Adrenal gland (tissue), 12 donors: ENCODE results near the gene SDK2. TPM values are rescaled to one million over a fixed set of nuclear protein-coding genes. Genes with fewer than 3 reads are reported as not detected.

Source experiments
- DNase-seq, 7 donors: peaks; one replicate each; pipeline ENCODE4 v3.0.0-alpha.2; 2019 to 2020
- H3K27ac ChIP-seq, 5 donors: fragments of 200-600 bp; sonication (generic) in 4 of 5; 1 replicate in 3 of 5; 2 replicates in 2 of 5; pipeline versions ENCODE4 v1.5.1 to v1.8.0; 2016 to 2020; ENCODE audit warnings: mild to moderate bottlenecking in 1 of 5
- H3K27me3 ChIP-seq: fragments of 200-600 bp; 2 replicates; pipeline ENCODE4 v1.8.0; 2021
- H3K36me3 ChIP-seq, 2 donors: fragments of 200-600 bp; replicated peaks in 1 of 2; 1 replicate in 1 of 2; 2 replicates in 1 of 2; pipeline versions ENCODE4 v1.5.1 to v1.8.0; 2018 to 2022
- H3K4me1 ChIP-seq, 2 donors: fragments of 200-600 bp; replicated peaks in 1 of 2; 1 replicate in 1 of 2; 2 replicates in 1 of 2; pipeline versions ENCODE4 v1.5.1 to v1.8.0; 2018 to 2021
- H3K4me3 ChIP-seq, 4 donors: fragments of 200-600 bp; sonication (generic) in 3 of 4; one replicate each; pipeline ENCODE4 v1.5.1; 2016 to 2018
- H3K9me3 ChIP-seq, 3 donors: fragments of 200-600 bp; sonication (generic) in 1 of 3; replicated peaks in 1 of 3; 1 replicate in 2 of 3; 2 replicates in 1 of 3; pipeline versions ENCODE4 v1.5.1 to v1.8.0; 2016 to 2021
- CTCF ChIP-seq, 6 experiments: fragments of 450-650 bp in 4 of 6; fragments of 200-600 bp in 2 of 6; sonication (generic) in 1 of 6; IDR thresholded peaks; 1 replicate in 5 of 6; 2 replicates in 1 of 6; pipeline versions ENCODE4 v1.5.1 to v1.8.0; 2016 to 2021; ENCODE audit warnings: antibody characterized with exemption in 6 of 6, mild to moderate bottlenecking in 2 of 6, moderate library complexity in 1 of 6
- POLR2A ChIP-seq, 2 donors: fragments of 450-650 bp; IDR thresholded peaks; one replicate each; pipeline ENCODE4 v1.6.1; 2017; ENCODE audit warnings: antibody characterized with exemption in 2 of 2, mild to moderate bottlenecking in 2 of 2, moderate library complexity in 1 of 2
- WGBS, 4 donors: extraction: QIAGEN DNeasy Blood & Tissue Kit in 2 of 4; methylation state at CpG; one replicate each; pipeline versions ENCODE4 v1.1.5 to v1.1.7; 2013 to 2017; 5-methylcytosine and 5-hydroxymethylcytosine counted together
- intact Hi-C, 2 donors: fragments of 100-400 bp; cut with DNase I; formaldehyde crosslinking; loops; one replicate each; pipeline versions ENCODE4 v1.14.1 to v1.15.0; 2022 to 2023
- polyA plus RNA-seq, 3 donors: library from polyadenylated mRNA; stranded (reverse); fragments of 200-250 nt in 2 of 3; fragments of 350-450 nt in 1 of 3; fragmentation: Illumina TruSeq in 1 of 3; extraction: RNeasy Lipid Tissue Mini Kit (QIAGEN cat#74804) in 1 of 3; gene quantifications; one replicate each; pipeline ENCODE4 v1.2.3, GENCODE V29; 2013 to 2014
- total RNA-seq, 9 donors: library from RNA; depleted of rRNA in 4 of 9; stranded (reverse); fragments of >200 nt in 4 of 9; fragments of 120-200 nt in 1 of 9; fragmentation: NEBNext Ultra II Directional in 1 of 9; extraction: Animal tissue kit (Norgen Biotek cat#: 25700) in 1 of 9; gene quantifications; one replicate each; pipeline versions ENCODE4 v1.1.0 to v1.2.4, GENCODE V29; 2013 to 2023
- donor health status: healthy with polysubstance abuse.
- donor health status: Bipolar disorder and iron deficiency.
- donor health status: DM: yes; HTN: yes; CAD: no.
- donor health status: DM: no; HTN: no; CAD: no.
- donor health status: DM: no; HTN: no; CAD: no.
- donor health status: DM: yes; HTN: yes; CAD: no.

Gene SDK2
- total and polyA plus RNA-seq, 12 donors: 0.27 to 2.1 (median 0.84) TPM

- Histone ChIP-seq H3K36me3 (no peaks in the 10 kb centered on the region), H3K27me3 (no peaks in the 10 kb centered on the region), H3K27ac (no peak overlapping the region), H3K9me3 (no peaks in the 10 kb centered on the region), H3K4me3 (no peak overlapping the region), H3K4me1 (no peaks in the 10 kb centered on the region)
- intact Hi-C loops: no loop called here
- TF ChIP-seq POLR2A (IDR thresholded peaks at IDR 0.05) (no peak), CTCF (IDR thresholded peaks at IDR 0.05) (no peak)
- DNase-seq: no peak
- WGBS, 4 donors: 82 to 88% (median 85%) methylated on average over 12 to 25 of the region's 25 CpGs
These were observed 249.5 kb downstream of the SDK2 start for GRCh38 chr17:73394512-73395450.

GRCh38 chr17:73393962-73394361 lies 250.3 kb downstream of the SDK2 start:
- TF ChIP-seq POLR2A (IDR thresholded peaks at IDR 0.05) (no peak), CTCF (IDR thresholded peaks at IDR 0.05) (no peak)
- 81 to 89% (median 86%) methylated on average over 9 to 11 of the region's 11 CpGs for WGBS, 4 donors

GRCh38 chr17:73393381-73393780 lies 250.9 kb downstream of the SDK2 start:
- Histone ChIP-seq H3K36me3 (no peaks in the 10 kb centered on the region), H3K27ac (no peak overlapping the region), H3K27me3 (no peaks in the 10 kb centered on the region), H3K4me1 (no peaks in the 10 kb centered on the region), H3K9me3 (no peaks in the 10 kb centered on the region), H3K4me3 (no peak overlapping the region)
- intact Hi-C loops: no loop called here
- TF ChIP-seq POLR2A (IDR thresholded peaks at IDR 0.05) (no peak), CTCF (IDR thresholded peaks at IDR 0.05) (no peak)
- DNase-seq: no peak
- 72 to 96% (median 92%) methylated on average over 3 to 14 of the region's 14 CpGs for WGBS, 4 donors

More at GRCh38 chr17:73393962-73394361, 250.3 kb downstream of the SDK2 start:
- no peak overlapping the region for H3K27ac ChIP-seq
- no peaks in the 10 kb centered on the region for H3K4me1 ChIP-seq
- no peaks in the 10 kb centered on the region for H3K36me3 ChIP-seq
- no peak for DNase-seq
- H3K9me3 ChIP-seq: no peaks in the 10 kb centered on the region
- no peaks in the 10 kb centered on the region for H3K27me3 ChIP-seq
- intact Hi-C loops: no loop called here
- H3K4me3 ChIP-seq: no peak overlapping the region

- no peak overlapping the region for H3K4me3 ChIP-seq
- no peaks in the 10 kb centered on the region for H3K9me3 ChIP-seq
- no peaks in the 10 kb centered on the region for H3K27me3 ChIP-seq
- no peak for DNase-seq
- 83 to 89% (median 88%) methylated on average over 8 to 24 of the region's 24 CpGs for WGBS, 4 donors
- no peak for TF ChIP-seq POLR2A (IDR thresholded peaks at IDR 0.05)
- TF ChIP-seq CTCF (IDR thresholded peaks at IDR 0.05): no peak
- intact Hi-C loops: no loop called here
- no peak overlapping the region for H3K27ac ChIP-seq
- no peaks in the 10 kb centered on the region for H3K36me3 ChIP-seq
- H3K4me1 ChIP-seq: no peaks in the 10 kb centered on the region
These were observed 252.6 kb downstream of the SDK2 start for GRCh38 chr17:73391331-73392265.
